ENCODE data around the gene ALKAL2. TPM values are rescaled to one million over a fixed set of nuclear protein-coding genes. Genes with fewer than 3 reads are reported as not detected.

ALKAL2 gene
- total and polyA plus RNA-seq, 9 donors, result 1.1 to 3.1 (median 1.7) TPM

GRCh38 chr2:274503-274902 is 13.4 kb downstream of the ALKAL2 start:
- Histone ChIP-seq H3K27ac (ENCODE audit: low read length) (no peak overlapping the region), H3K9me3 (replicated peaks; ENCODE audit: control insufficient read depth, low read depth, low read length) (no peaks in the 10 kb centered on the region), H3K36me3 (ENCODE audit: control insufficient read depth, insufficient read depth, low read length) (peaks cover 32% of the 10 kb centered on the region), H3K4me1 (ENCODE audit: control insufficient read depth, insufficient read depth, low read length) (no peaks in the 10 kb centered on the region), H3K27me3 (ENCODE audit: control insufficient read depth, insufficient read depth, low read length) (no peaks in the 10 kb centered on the region), H3K4me3 (ENCODE audit: low read length) (no peak overlapping the region)
- no peak for DNase-seq
- WGBS (ENCODE audit: insufficient coverage), result no CpG with 5 or more reads among the region's 3 CpGs

- no peak overlapping the region for H3K27ac ChIP-seq (ENCODE audit: low read length)
- H3K9me3 ChIP-seq (replicated peaks; ENCODE audit: control insufficient read depth, low read depth, low read length), result no peaks in the 10 kb centered on the region
- H3K4me1 ChIP-seq (ENCODE audit: control insufficient read depth, insufficient read depth, low read length), result no peaks in the 10 kb centered on the region
- 60% methylated on average over 1 of the region's 6 CpGs for WGBS (ENCODE audit: insufficient coverage)
- no peak overlapping the region for H3K4me3 ChIP-seq (ENCODE audit: low read length)
- DNase-seq, result no peak
- peaks cover 30% of the 10 kb centered on the region for H3K36me3 ChIP-seq (ENCODE audit: control insufficient read depth, insufficient read depth, low read length)
- no peaks in the 10 kb centered on the region for H3K27me3 ChIP-seq (ENCODE audit: control insufficient read depth, insufficient read depth, low read length)
Measured at GRCh38 chr2:273333-273732, 14.6 kb downstream of the ALKAL2 start.

- no peaks in the 10 kb centered on the region for H3K4me1 ChIP-seq (ENCODE audit: control insufficient read depth, insufficient read depth, low read length)
- no peak for DNase-seq
- no peak overlapping the region for H3K4me3 ChIP-seq (ENCODE audit: low read length)
- H3K36me3 ChIP-seq (ENCODE audit: control insufficient read depth, insufficient read depth, low read length), result peaks cover 20% of the 10 kb centered on the region
- no peak overlapping the region for H3K27ac ChIP-seq (ENCODE audit: low read length)
- H3K27me3 ChIP-seq (ENCODE audit: control insufficient read depth, insufficient read depth, low read length), result no peaks in the 10 kb centered on the region
- H3K9me3 ChIP-seq (replicated peaks; ENCODE audit: control insufficient read depth, low read depth, low read length), result no peaks in the 10 kb centered on the region
- 96% methylated on average over 5 of the region's 12 CpGs for WGBS (ENCODE audit: insufficient coverage)
Measured at GRCh38 chr2:271917-272316, 16.0 kb downstream of the ALKAL2 start.

- Histone ChIP-seq H3K36me3 (ENCODE audit: control insufficient read depth, insufficient read depth, low read length) (peaks cover 15% of the 10 kb centered on the region), H3K27me3 (ENCODE audit: control insufficient read depth, insufficient read depth, low read length) (no peaks in the 10 kb centered on the region), H3K27ac (ENCODE audit: low read length) (no peak overlapping the region), H3K4me3 (ENCODE audit: low read length) (no peak overlapping the region), H3K9me3 (replicated peaks; ENCODE audit: control insufficient read depth, low read depth, low read length) (no peaks in the 10 kb centered on the region), H3K4me1 (ENCODE audit: control insufficient read depth, insufficient read depth, low read length) (no peaks in the 10 kb centered on the region)
- WGBS (ENCODE audit: insufficient coverage), result 94% methylated on average over 2 of the region's 4 CpGs
- DNase-seq, result no peak
Measured at GRCh38 chr2:270861-271260, 17.0 kb downstream of the ALKAL2 start.

- DNase-seq, result no peak
- no peaks in the 10 kb centered on the region for H3K27me3 ChIP-seq (ENCODE audit: control insufficient read depth, insufficient read depth, low read length)
- peaks cover 13% of the 10 kb centered on the region for H3K36me3 ChIP-seq (ENCODE audit: control insufficient read depth, insufficient read depth, low read length)
- H3K4me3 ChIP-seq (ENCODE audit: low read length), result no peak overlapping the region
- no peak overlapping the region for H3K27ac ChIP-seq (ENCODE audit: low read length)
- no CpG with 5 or more reads among the region's 4 CpGs for WGBS (ENCODE audit: insufficient coverage)
- peaks cover 3% of the 10 kb centered on the region for H3K4me1 ChIP-seq (ENCODE audit: control insufficient read depth, insufficient read depth, low read length)
- H3K9me3 ChIP-seq (replicated peaks; ENCODE audit: control insufficient read depth, low read depth, low read length), result no peaks in the 10 kb centered on the region
Measured at GRCh38 chr2:269356-270030, 18.4 kb downstream of the ALKAL2 start.

GRCh38 chr2:268323-268722 is 19.6 kb downstream of the ALKAL2 start:
- no peaks in the 10 kb centered on the region for H3K9me3 ChIP-seq (replicated peaks; ENCODE audit: control insufficient read depth, low read depth, low read length)
- DNase-seq, result no peak
- H3K27ac ChIP-seq (ENCODE audit: low read length), result no peak overlapping the region
- H3K36me3 ChIP-seq (ENCODE audit: control insufficient read depth, insufficient read depth, low read length), result peaks cover 9% of the 10 kb centered on the region
- no peaks in the 10 kb centered on the region for H3K27me3 ChIP-seq (ENCODE audit: control insufficient read depth, insufficient read depth, low read length)
- no peak overlapping the region for H3K4me3 ChIP-seq (ENCODE audit: low read length)
- peaks cover 9% of the 10 kb centered on the region for H3K4me1 ChIP-seq (ENCODE audit: control insufficient read depth, insufficient read depth, low read length)

- Histone ChIP-seq H3K27ac (ENCODE audit: low read length) (peak within 1 kb of the TSS; percentile 87), H3K9me3 (replicated peaks; ENCODE audit: control insufficient read depth, low read depth, low read length) (no peaks in the 10 kb centered on the region), H3K4me1 (ENCODE audit: control insufficient read depth, insufficient read depth, low read length) (peaks cover 13% of the 10 kb centered on the region), H3K27me3 (ENCODE audit: control insufficient read depth, insufficient read depth, low read length) (no peaks in the 10 kb centered on the region), H3K36me3 (ENCODE audit: control insufficient read depth, insufficient read depth, low read length) (peaks cover 6% of the 10 kb centered on the region), H3K4me3 (ENCODE audit: low read length) (peak within 1 kb of the TSS; percentile 96)
- DNase-seq, result peak; percentile 97
- 0% methylated on average over 48 of the region's 73 CpGs for WGBS (ENCODE audit: insufficient coverage)
Measured at GRCh38 chr2:264493-265468, 23.1 kb downstream of the ALKAL2 start, which contains the start of gene ACP1. TSS of gene ACP1 (plus strand) at chr2:264947. CDS start at chr2:264965, 18 bp downstream.

- peaks cover 13% of the 10 kb centered on the region for H3K4me1 ChIP-seq (ENCODE audit: control insufficient read depth, insufficient read depth, low read length)
- WGBS (ENCODE audit: insufficient coverage), result 0% methylated on average over 65 of the region's 77 CpGs
- peak within 1 kb of the TSS; percentile 87 for H3K27ac ChIP-seq (ENCODE audit: low read length)
- peak; percentile 28 for DNase-seq
- no peaks in the 10 kb centered on the region for H3K9me3 ChIP-seq (replicated peaks; ENCODE audit: control insufficient read depth, low read depth, low read length)
- H3K27me3 ChIP-seq (ENCODE audit: control insufficient read depth, insufficient read depth, low read length), result no peaks in the 10 kb centered on the region
- peak within 1 kb of the TSS; percentile 96 for H3K4me3 ChIP-seq (ENCODE audit: low read length)
- peaks cover 7% of the 10 kb centered on the region for H3K36me3 ChIP-seq (ENCODE audit: control insufficient read depth, insufficient read depth, low read length)
Measured at GRCh38 chr2:263774-264492, 24.0 kb downstream of the ALKAL2 start, which contains the start of gene SH3YL1. TSS of gene SH3YL1 (minus strand) at chr2:264032. CDS start at chr2:263984, 48 bp downstream.

GRCh38 chr2:263022-263738 is 24.7 kb downstream of the ALKAL2 start:
- Histone ChIP-seq H3K27me3 (ENCODE audit: control insufficient read depth, insufficient read depth, low read length) (no peaks in the 10 kb centered on the region), H3K4me3 (ENCODE audit: low read length) (peak overlapping the region; percentile 96), H3K36me3 (ENCODE audit: control insufficient read depth, insufficient read depth, low read length) (peaks cover 12% of the 10 kb centered on the region), H3K27ac (ENCODE audit: low read length) (no peak overlapping the region), H3K4me1 (ENCODE audit: control insufficient read depth, insufficient read depth, low read length) (peaks cover 13% of the 10 kb centered on the region), H3K9me3 (replicated peaks; ENCODE audit: control insufficient read depth, low read depth, low read length) (peaks cover 6% of the 10 kb centered on the region)
- peak; percentile 13 for DNase-seq
- 25% methylated on average over 40 of the region's 42 CpGs for WGBS (ENCODE audit: insufficient coverage)
